Fibroblast of skin of right biceps (primary cell): ENCODE measurements around the gene ERCC6L.

Source experiments
- DNase-seq: peaks from one replicate; pipeline ENCODE4 v3.0.0-alpha.2; 2013

The ERCC6L gene, protein sequence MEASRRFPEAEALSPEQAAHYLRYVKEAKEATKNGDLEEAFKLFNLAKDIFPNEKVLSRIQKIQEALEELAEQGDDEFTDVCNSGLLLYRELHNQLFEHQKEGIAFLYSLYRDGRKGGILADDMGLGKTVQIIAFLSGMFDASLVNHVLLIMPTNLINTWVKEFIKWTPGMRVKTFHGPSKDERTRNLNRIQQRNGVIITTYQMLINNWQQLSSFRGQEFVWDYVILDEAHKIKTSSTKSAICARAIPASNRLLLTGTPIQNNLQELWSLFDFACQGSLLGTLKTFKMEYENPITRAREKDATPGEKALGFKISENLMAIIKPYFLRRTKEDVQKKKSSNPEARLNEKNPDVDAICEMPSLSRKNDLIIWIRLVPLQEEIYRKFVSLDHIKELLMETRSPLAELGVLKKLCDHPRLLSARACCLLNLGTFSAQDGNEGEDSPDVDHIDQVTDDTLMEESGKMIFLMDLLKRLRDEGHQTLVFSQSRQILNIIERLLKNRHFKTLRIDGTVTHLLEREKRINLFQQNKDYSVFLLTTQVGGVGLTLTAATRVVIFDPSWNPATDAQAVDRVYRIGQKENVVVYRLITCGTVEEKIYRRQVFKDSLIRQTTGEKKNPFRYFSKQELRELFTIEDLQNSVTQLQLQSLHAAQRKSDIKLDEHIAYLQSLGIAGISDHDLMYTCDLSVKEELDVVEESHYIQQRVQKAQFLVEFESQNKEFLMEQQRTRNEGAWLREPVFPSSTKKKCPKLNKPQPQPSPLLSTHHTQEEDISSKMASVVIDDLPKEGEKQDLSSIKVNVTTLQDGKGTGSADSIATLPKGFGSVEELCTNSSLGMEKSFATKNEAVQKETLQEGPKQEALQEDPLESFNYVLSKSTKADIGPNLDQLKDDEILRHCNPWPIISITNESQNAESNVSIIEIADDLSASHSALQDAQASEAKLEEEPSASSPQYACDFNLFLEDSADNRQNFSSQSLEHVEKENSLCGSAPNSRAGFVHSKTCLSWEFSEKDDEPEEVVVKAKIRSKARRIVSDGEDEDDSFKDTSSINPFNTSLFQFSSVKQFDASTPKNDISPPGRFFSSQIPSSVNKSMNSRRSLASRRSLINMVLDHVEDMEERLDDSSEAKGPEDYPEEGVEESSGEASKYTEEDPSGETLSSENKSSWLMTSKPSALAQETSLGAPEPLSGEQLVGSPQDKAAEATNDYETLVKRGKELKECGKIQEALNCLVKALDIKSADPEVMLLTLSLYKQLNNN

DNA sequence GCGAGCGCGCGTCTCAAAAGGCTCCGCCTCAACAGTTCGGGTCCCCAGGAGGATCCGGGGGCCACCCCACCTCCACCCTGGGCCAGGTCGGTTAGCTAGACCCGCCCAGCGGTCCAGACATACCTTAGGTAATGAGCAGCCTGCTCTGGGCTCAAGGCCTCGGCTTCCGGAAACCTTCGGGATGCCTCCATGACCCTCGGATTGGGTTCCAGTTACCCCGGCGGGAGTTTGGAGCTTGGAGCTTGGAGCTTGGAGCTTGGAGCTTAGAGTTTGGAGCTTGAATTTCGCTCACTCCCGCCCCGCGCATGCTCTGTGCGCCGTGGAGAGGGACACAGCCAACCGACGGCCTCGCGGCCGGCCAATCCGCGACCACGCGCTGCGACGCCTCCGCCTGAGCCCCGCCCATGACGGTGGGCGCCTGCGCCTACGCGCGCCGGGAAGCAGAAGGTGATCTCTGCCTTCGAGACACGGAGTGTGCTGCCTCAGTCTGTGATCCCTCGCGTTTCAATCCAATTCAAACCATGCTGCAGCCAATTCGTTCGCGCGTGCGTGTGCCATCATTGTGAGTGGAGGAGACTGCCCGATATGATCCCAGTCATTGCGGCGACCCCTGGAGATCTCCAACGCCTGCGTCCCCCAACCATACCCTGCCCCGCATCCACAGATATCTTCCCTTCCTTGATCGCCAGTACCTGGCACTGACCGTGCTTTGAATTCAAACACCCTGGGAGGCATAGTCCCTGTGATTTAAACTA lies at the start of gene ERCC6L:
TSS of gene ERCC6L (minus strand) at position 307 of the 755 bp plus-strand sequence. CDS start at position 191, 116 bp downstream.
- peak; percentile 88 for DNase-seq

- DNase-seq = no peak
Observed at GRCh38 chrX:72282302-72282701, 43.5 kb upstream of the ERCC6L start.

DNA sequence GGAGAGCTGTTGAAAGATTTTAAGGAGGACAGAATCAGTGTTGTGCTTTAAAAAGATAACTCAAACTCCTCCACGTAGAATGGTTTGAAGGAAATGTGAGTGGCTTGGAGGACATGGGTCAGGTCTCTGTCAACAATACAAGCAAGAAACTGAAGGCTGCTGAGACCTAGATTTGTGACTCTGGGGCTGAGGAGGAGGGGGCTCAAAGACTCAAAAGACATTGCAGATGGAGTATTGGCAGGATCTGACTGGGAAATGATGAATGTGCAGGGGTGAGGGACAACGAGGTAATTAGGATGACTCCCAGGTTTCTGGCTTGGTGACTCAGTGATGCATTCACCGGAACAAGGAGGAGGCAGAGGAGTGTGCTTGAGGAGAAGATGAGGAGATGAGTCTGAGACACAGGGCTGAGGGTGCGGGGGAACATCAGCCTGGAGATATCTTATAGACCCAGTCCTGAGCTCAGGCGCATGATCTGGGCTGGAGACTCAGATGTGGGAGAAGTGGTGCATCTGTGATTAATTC lies 41.6 kb upstream of the ERCC6L start:
- DNase-seq = peak; percentile 63

- no peak for DNase-seq
Observed at GRCh38 chrX:72276478-72276953, 37.7 kb upstream of the ERCC6L start.

GRCh38 chrX:72274526-72274925 lies 35.7 kb upstream of the ERCC6L start:
- peak; percentile 26 for DNase-seq

GRCh38 chrX:72273718-72274117 lies 34.9 kb upstream of the ERCC6L start:
- no peak for DNase-seq

GRCh38 chrX:72272868-72273267 lies 34.0 kb upstream of the ERCC6L start:
- DNase-seq = peak; percentile 40

- no peak for DNase-seq
Observed at GRCh38 chrX:72271812-72272211, 33.0 kb upstream of the ERCC6L start.

- no peak for DNase-seq
Observed at GRCh38 chrX:72271091-72271788, 32.4 kb upstream of the ERCC6L start.

DNA sequence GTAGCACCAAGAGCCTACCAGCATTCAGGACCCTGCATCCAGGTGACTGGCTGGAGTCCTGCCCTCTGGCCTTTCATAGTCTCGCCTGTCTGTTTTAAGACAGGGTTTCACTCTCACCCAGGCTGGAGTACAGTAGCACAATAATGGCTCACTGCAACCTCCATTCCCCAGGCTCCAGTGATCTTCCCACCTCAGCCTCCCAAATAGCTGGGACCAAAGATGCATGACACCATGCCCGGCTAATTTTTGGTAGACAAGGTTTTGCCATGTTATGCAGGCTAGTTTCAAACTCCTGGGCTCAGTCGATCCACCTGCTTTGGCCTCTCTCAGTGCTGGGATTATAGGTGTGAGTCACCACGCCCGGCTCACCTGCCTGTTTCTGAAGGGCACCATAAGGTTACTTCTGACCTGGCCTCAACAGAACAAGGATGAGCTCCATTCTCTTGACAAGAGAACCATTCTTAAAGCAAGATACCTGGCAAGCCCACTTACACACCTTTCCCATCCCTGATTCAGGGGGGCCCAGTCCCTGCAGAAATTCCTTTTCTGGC lies 31.6 kb upstream of the ERCC6L start:
- DNase-seq = no peak

GRCh38 chrX:72269671-72270251 lies 30.9 kb upstream of the ERCC6L start:
- peak; percentile 72 for DNase-seq

DNA sequence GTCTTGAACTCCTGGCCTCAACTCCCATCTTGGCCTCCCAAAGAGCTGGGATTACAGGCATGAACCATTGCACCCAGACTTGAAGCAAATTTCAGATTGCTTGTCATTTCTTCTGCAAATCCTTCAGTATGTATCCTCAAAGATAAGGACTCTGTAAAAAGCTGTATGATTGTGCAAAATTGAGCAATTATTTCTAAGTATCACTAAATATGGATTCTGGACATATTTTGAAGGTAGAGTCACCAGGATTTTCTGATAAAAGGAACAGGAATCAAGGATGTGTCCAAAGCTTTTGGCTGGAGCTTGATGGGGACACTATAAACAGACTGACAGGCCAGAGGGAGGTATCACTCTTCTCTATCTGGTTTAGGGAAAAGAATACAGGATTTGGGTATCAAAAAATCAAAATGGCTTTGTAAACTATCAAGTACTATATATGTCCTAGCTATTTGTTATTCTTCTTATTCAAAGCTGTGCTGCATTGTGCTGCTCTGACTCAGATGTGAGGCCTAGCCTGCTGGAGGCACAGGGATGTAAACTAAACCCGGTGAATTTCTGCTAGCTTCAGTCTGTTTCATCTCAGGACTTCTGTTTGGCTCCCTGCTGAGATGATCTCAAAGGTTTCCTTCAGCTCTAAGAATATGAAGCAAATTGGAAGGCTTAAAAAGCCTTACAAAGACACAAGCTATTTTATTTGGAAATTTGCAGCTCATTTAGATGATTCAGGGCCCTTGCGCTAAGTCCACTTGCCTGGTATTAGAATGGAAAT lies 30.0 kb upstream of the ERCC6L start:
- peak; percentile 68 for DNase-seq

GRCh38 chrX:72265263-72265662 lies 26.4 kb upstream of the ERCC6L start:
- DNase-seq = no peak

- no peak for DNase-seq
Observed at GRCh38 chrX:72262077-72262476, 23.2 kb upstream of the ERCC6L start.

DNA sequence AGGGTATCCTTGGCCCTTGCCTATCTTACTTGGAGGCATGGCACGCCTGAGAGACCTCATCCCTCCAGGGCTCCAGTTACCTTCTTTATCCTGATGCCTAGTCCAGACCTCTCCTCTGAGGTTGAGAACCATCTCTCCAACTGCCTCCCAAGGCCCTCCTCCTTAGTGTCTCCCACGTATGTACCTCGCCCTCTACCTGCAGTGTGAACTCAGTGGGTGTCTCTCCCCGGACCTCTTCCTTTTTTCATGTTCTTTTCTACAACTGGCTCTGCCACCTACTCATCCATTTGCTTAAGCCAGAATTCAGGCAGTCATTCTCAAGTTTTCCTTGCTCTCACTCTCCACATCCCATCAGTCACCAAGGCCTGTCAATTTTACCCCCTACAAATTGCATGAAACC lies 21.6 kb upstream of the ERCC6L start:
- DNase-seq = no peak

GRCh38 chrX:72258174-72258573 lies 19.3 kb upstream of the ERCC6L start:
- DNase-seq = peak; percentile 88

GRCh38 chrX:72255864-72256263 lies 17.0 kb upstream of the ERCC6L start:
- DNase-seq = no peak

GRCh38 chrX:72255445-72255844 lies 16.6 kb upstream of the ERCC6L start:
- no peak for DNase-seq

DNA sequence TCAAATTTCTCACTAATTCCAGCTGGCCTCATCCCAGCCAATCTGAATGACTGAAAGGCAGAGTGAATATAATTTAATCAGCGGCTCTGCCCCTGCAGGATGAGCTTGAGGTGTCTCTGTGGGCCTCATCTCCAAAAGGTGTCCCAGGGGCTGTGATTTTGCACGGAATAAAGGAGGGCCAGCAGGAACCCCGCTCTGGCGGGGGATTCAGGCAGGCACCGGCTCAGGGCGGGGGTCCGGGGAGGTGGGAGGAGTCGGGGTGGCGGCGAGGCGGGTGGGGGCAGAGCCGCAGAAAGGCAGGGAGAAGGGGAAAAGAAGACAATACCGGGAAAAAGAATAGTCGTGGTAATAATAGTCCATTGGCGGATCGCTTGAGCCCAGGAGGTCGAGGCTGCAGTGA lies 16.0 kb upstream of the ERCC6L start:
- DNase-seq = no peak

GRCh38 chrX:72253686-72254085 lies 14.9 kb upstream of the ERCC6L start:
- DNase-seq = no peak
